ENCODE data around the gene PRKCB.

PRKCB gene

GRCh38 chr16:23863511-23864422 lies 28.0 kb downstream of the PRKCB start:
- TF ChIP-seq TAF1 (IDR thresholded peaks at IDR 0.05; ENCODE audit: borderline replicate concordance, insufficient read depth, low read length) (no peak), FOXP2 (optimal IDR thresholded peaks at IDR 0.05; ENCODE audit: borderline replicate concordance, extremely low read depth, extremely low read length, insufficient read depth) (no peak), REST (IDR thresholded peaks at IDR 0.05; ENCODE audit: insufficient read depth in 1 of 2, low read depth in 2 of 2, low read length in 2 of 2) (no peak), SIN3A (IDR thresholded peaks at IDR 0.05; ENCODE audit: borderline replicate concordance, insufficient read depth, low read length) (no peak), POLR2AphosphoS5 (IDR thresholded peaks at IDR 0.05; ENCODE audit: low read depth, low read length) (no peak)

DNA sequence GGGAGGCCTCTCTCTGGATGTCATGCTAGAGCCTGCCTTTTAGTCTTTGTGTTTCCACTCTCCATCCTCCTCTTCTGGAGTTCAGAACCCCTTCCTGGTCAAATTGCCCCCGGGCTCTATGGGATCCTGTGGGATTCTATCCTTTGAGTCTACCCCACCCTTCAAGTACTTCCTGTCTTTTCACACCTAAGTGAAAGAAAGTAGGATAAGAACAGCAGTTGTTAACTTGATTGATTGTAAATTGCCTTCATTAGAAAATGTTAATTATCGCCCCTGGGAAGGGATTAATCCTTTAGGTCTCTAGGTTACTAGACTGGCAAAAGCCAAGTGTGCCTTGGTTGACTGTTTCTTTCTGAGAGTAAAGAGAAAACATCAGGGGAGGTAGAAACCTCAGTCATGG lies 30.1 kb downstream of the PRKCB start:
- TF ChIP-seq REST (IDR thresholded peaks at IDR 0.05; ENCODE audit: insufficient read depth in 1 of 2, low read depth in 2 of 2, low read length in 2 of 2), result no peak

DNA sequence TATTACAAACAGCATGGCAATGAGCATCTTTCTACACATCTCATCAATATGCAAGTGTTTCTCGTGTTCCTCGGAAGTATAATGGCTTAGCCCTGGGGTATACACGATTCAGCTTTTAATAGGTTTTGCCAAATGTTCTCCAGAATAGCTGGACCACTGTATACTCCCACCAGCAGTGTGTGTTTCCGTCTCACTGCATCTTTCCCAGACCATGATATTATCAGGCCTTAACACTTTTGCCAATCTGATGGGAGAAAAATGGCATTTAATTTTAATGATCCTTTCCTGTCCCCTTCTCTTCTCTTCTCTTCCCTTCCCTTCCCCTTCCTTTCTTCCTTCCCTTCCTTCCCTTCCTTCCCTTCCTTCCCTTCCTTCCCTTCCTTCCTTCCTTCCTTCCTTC lies 30.8 kb downstream of the PRKCB start:
- no peak for TF ChIP-seq TAF1 (IDR thresholded peaks at IDR 0.05; ENCODE audit: borderline replicate concordance, insufficient read depth, low read length)
- no peak for TF ChIP-seq POLR2AphosphoS5 (IDR thresholded peaks at IDR 0.05; ENCODE audit: low read depth, low read length)
- TF ChIP-seq REST (IDR thresholded peaks at IDR 0.05; ENCODE audit: insufficient read depth in 1 of 2, low read depth in 2 of 2, low read length in 2 of 2), result no peak

DNA sequence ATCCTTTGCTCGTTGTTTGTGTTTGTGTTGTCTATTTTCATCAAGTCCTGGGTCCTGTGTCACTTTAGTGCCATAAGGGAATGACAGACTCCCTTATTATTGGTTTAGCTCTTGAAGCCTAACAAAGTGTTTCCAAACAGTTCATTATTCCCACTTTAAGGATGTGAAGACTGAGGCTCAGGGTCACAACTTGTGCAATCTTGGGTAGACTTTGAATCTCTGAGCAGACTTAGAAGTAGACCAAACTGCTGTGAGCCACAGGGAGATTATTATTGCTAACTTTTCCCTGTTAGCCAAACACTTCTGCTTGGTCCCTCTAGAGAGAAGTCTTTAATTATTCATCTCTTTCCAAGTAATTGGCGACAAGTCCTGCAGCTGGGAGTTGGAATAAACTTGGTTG lies 31.8 kb downstream of the PRKCB start:
- TF ChIP-seq TAF1 (IDR thresholded peaks at IDR 0.05; ENCODE audit: borderline replicate concordance, insufficient read depth, low read length) (no peak), SIN3A (IDR thresholded peaks at IDR 0.05; ENCODE audit: borderline replicate concordance, insufficient read depth, low read length) (no peak), REST (IDR thresholded peaks at IDR 0.05; ENCODE audit: insufficient read depth in 1 of 2, low read depth in 2 of 2, low read length in 2 of 2) (no peak), FOXP2 (optimal IDR thresholded peaks at IDR 0.05; ENCODE audit: borderline replicate concordance, extremely low read depth, extremely low read length, insufficient read depth) (no peak), POLR2AphosphoS5 (IDR thresholded peaks at IDR 0.05; ENCODE audit: low read depth, low read length) (no peak)

GRCh38 chr16:23868136-23868535 lies 32.4 kb downstream of the PRKCB start:
- TF ChIP-seq FOXP2 (optimal IDR thresholded peaks at IDR 0.05; ENCODE audit: borderline replicate concordance, extremely low read depth, extremely low read length, insufficient read depth) (no peak), REST (IDR thresholded peaks at IDR 0.05; ENCODE audit: insufficient read depth in 1 of 2, low read depth in 2 of 2, low read length in 2 of 2) (no peak), POLR2AphosphoS5 (IDR thresholded peaks at IDR 0.05; ENCODE audit: low read depth, low read length) (no peak), TAF1 (IDR thresholded peaks at IDR 0.05; ENCODE audit: borderline replicate concordance, insufficient read depth, low read length) (no peak), SIN3A (IDR thresholded peaks at IDR 0.05; ENCODE audit: borderline replicate concordance, insufficient read depth, low read length) (no peak)

All from PFSK-1 (cell line).